Mesothelial cell of epicardium (in vitro differentiated cells): Measurements from ENCODE around the gene PLAGL1. TPM values are rescaled to one million over a fixed set of nuclear protein-coding genes. Genes with fewer than 3 reads are reported as not detected.

Experiments used
- DNase-seq, 2 experiments: peaks; one replicate each; pipeline ENCODE4 v3.0.0; 2021; ENCODE audit warnings: low spot score in 2 of 2; ENCODE audit not compliant: unreplicated experiment in 2 of 2
- H3K27ac Mint-ChIP-seq: 2 replicates; pipeline ENCODE4 v1.8.0; 2021; ENCODE audit warnings: mixed read lengths
- H3K27me3 Mint-ChIP-seq: 2 replicates; pipeline ENCODE4 v1.8.0; 2021; ENCODE audit warnings: low read depth, mixed read lengths
- H3K36me3 Mint-ChIP-seq: 2 replicates; pipeline ENCODE4 v1.8.0; 2021; ENCODE audit warnings: mixed read lengths
- H3K4me1 Mint-ChIP-seq: 2 replicates; pipeline ENCODE4 v1.8.0; 2021; ENCODE audit warnings: mixed read lengths
- H3K4me3 Mint-ChIP-seq: 2 replicates; pipeline ENCODE4 v1.8.0; 2021; ENCODE audit warnings: mild to moderate bottlenecking, moderate library complexity, mixed read lengths
- H3K9me3 Mint-ChIP-seq: 2 replicates; pipeline ENCODE4 v1.8.0; 2021; ENCODE audit warnings: mixed read lengths
- total RNA-seq: library from RNA; stranded (reverse); gene quantifications from 3 replicates; pipeline ENCODE4 v1.2.1, GENCODE V29; 2021
- TF ChIP-seq, protein P1 (sequence below): fragments of 200-600 bp; sonication (generic); IDR thresholded peaks from one replicate; pipeline ENCODE4 v1.5.0; 2021; ENCODE audit warnings: antibody characterized with exemption; ENCODE audit not compliant: unreplicated experiment

The PLAGL1 gene
- total RNA-seq, 1 donor from 2014 or later = 161 TPM

DNA sequence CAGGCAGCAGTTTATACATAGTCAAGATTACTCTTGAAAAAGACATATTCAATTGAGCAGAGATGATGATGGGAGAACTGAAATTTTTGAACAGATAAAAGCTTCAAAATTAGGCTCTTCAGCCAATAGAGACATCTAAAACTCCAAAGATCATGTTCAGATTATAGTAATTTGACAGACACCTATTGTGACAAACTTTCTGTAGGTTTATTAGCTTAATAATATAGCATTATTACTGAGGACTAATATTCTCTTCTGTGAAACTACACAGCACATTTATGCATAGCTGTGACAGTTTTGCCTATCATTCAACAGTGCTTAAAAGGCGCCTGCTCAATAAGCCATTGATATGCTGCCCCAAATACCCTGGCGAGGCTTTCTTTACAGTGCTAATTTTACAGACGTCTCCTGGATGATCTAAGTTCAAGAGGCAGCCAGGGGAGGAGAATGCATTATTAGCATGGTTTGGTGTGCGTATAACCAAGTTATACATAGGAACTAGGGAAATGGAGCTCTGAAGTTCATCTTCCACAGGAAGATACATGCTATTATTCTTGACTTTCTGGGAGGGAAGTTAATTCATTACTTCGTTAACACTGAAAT, 21.5 kb downstream of the PLAGL1 start:
- peaks cover 6% of the 10 kb centered on the region for H3K4me1 Mint-ChIP-seq
- TF ChIP-seq, protein P1, sequence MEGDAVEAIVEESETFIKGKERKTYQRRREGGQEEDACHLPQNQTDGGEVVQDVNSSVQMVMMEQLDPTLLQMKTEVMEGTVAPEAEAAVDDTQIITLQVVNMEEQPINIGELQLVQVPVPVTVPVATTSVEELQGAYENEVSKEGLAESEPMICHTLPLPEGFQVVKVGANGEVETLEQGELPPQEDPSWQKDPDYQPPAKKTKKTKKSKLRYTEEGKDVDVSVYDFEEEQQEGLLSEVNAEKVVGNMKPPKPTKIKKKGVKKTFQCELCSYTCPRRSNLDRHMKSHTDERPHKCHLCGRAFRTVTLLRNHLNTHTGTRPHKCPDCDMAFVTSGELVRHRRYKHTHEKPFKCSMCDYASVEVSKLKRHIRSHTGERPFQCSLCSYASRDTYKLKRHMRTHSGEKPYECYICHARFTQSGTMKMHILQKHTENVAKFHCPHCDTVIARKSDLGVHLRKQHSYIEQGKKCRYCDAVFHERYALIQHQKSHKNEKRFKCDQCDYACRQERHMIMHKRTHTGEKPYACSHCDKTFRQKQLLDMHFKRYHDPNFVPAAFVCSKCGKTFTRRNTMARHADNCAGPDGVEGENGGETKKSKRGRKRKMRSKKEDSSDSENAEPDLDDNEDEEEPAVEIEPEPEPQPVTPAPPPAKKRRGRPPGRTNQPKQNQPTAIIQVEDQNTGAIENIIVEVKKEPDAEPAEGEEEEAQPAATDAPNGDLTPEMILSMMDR = no peak
- H3K27ac Mint-ChIP-seq = no peak overlapping the region
- peaks cover 14% of the 10 kb centered on the region for H3K36me3 Mint-ChIP-seq
- H3K27me3 Mint-ChIP-seq = no peaks in the 10 kb centered on the region
- H3K9me3 Mint-ChIP-seq = peaks cover 18% of the 10 kb centered on the region
- no peak for DNase-seq
- H3K4me3 Mint-ChIP-seq = no peak overlapping the region

DNA sequence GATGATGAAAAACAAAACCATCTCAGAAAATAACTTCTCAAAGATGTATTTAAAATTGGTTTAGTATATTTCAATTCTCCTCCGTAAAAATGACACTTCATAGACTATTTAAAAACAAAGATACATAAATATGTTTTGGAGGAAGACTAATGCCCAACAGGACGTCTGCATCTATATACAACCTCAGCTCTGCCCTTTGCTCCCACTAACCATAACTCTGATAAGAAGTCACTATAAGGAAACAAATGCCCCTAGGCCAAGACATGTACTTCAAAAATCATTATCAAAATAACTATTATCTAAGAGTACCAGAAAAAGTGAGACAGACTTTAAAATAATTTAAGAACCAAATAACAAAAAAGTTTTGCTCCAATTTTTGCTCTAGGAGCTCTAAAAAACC, 23.4 kb downstream of the PLAGL1 start:
- TF ChIP-seq, protein P1 = no peak
- H3K36me3 Mint-ChIP-seq = peaks cover 14% of the 10 kb centered on the region
- no peaks in the 10 kb centered on the region for H3K27me3 Mint-ChIP-seq
- H3K9me3 Mint-ChIP-seq = peaks cover 20% of the 10 kb centered on the region
- H3K4me3 Mint-ChIP-seq = no peak overlapping the region
- DNase-seq = no peak
- no peaks in the 10 kb centered on the region for H3K4me1 Mint-ChIP-seq
- no peak overlapping the region for H3K27ac Mint-ChIP-seq

DNA sequence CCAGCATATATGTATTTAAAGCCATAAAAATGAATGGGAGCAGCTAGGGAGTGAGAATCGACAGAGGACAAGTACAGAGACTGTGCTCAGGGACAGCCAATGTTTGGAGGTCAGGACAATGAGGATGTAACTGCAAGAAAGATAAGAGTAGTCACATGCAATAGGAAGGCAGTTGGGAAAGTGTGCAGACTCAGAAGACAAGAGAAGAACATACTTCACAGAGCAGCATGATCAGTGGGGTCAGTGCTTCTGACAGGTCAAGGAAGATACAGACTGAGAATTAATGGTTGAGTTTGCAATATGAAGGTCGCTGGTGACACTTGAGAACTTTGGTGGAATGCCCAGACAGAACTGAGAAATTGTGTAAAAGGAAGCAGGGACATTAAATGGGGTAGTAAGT, 25.1 kb downstream of the PLAGL1 start:
- H3K36me3 Mint-ChIP-seq = peaks cover 5% of the 10 kb centered on the region
- no peaks in the 10 kb centered on the region for H3K27me3 Mint-ChIP-seq
- no peak overlapping the region for H3K4me3 Mint-ChIP-seq
- no peak for DNase-seq
- no peak overlapping the region for H3K27ac Mint-ChIP-seq
- TF ChIP-seq, protein P1 = no peak
- peaks cover 8% of the 10 kb centered on the region for H3K9me3 Mint-ChIP-seq
- H3K4me1 Mint-ChIP-seq = no peaks in the 10 kb centered on the region

DNA sequence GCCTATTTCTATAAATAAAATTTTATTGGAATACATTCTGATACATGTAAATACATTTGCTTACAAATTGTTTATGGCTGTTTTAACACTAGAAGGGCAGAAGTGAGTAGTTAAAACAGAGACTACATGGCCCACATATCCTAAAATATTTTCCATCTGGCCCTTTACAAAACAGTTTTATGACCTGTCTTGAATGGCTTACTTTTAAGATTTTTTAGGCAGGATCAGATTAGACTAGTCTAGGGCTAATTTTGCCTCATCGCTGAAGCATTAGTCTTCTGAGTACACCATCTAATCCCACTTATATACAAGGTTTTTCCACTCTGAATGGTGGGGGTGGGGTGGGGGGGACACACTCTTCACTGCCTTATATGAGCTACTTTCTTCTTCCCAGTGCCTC, 27.1 kb downstream of the PLAGL1 start:
- no peak overlapping the region for H3K27ac Mint-ChIP-seq
- H3K4me1 Mint-ChIP-seq = peaks cover 10% of the 10 kb centered on the region
- H3K27me3 Mint-ChIP-seq = no peaks in the 10 kb centered on the region
- DNase-seq = no peak
- TF ChIP-seq, protein P1 = no peak
- peaks cover 8% of the 10 kb centered on the region for H3K9me3 Mint-ChIP-seq
- H3K4me3 Mint-ChIP-seq = no peak overlapping the region
- H3K36me3 Mint-ChIP-seq = peaks cover 5% of the 10 kb centered on the region

DNA sequence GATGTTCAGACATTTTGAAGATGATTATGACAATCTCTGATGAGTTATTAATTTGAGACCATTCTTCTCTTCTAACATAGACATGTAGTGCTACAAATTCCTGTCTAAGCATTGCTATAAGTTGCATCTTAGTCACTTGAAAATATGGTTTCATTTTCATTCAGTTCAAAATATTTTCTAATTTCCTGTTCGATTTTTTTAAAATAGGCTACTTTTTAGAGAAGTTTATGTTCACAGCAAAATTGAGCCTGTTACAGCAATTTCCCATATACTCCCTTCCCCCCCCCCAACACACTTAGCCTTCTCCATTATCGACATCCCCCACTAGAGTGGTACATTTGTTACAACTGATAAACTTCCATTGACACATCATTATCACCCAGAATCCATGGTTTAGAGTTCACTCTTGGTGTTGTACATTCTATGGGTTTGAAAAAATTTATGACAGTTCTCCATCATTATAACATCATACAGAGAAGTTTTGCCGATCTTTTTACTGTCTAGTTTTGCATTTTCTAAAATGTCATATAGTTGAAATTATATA, 31.2 kb downstream of the PLAGL1 start:
- no peak for DNase-seq
- Mint-ChIP-seq H3K4me1 (peaks cover 46% of the 10 kb centered on the region), H3K27me3 (no peaks in the 10 kb centered on the region), H3K27ac (no peak overlapping the region), H3K9me3 (peaks cover 8% of the 10 kb centered on the region), H3K36me3 (peaks cover 5% of the 10 kb centered on the region), H3K4me3 (no peak overlapping the region)
- TF ChIP-seq, protein P1 = no peak
